GM19468 (cell line): Measurements from ENCODE around the gene MTIF2.
A peak's percentile ranks its signal among the peaks of the same experiment; 100 is the strongest.
"Not testable (repeated sequence)": the region's sequence is repeated elsewhere in the genome, so short reads cannot be mapped to it uniquely, and the experiment has no call there.

ENCODE experiments used
- ATAC-seq: cut with Tn5 transposase; IDR thresholded peaks from one replicate; pipeline ENCODE4 v1.9.1; 2021; ENCODE audit warnings: mild to moderate bottlenecking, moderate library complexity, moderate number of reproducible peaks; ENCODE audit not compliant: unreplicated experiment; ENCODE audit errors: extremely low read depth

The MTIF2 gene

GRCh38 chr2:55242617-55243016 is 26.4 kb downstream of the MTIF2 start:
- ATAC-seq = no peak

GRCh38 chr2:55241582-55241981 is 27.4 kb downstream of the MTIF2 start:
- not testable (repeated sequence) for ATAC-seq

- ATAC-seq = no peak
Observed at GRCh38 chr2:55239656-55240222, 29.3 kb downstream of the MTIF2 start.

- ATAC-seq = no peak
Observed at GRCh38 chr2:55236992-55237543, 32.0 kb downstream of the MTIF2 start.

- no peak for ATAC-seq
Observed at GRCh38 chr2:55235724-55236538, 33.1 kb downstream of the MTIF2 start.

GRCh38 chr2:55233658-55233940 is 35.4 kb downstream of the MTIF2 start:
- ATAC-seq = no peak

- no peak for ATAC-seq
Observed at GRCh38 chr2:55232863-55233657, 36.0 kb downstream of the MTIF2 start.

GRCh38 chr2:55232084-55232862 is 36.8 kb downstream of the MTIF2 start, which contains the start of the genes CLHC1 and RPS27A:
Gene CLHC1 (minus strand): TSS chr2:55232293. CDS start chr2:55222411, 9,882 bp downstream.
Gene RPS27A (plus strand): TSS chr2:55232688. CDS start chr2:55232825, 137 bp downstream.
- peak; percentile 53 for ATAC-seq

- ATAC-seq = no peak
Observed at GRCh38 chr2:55231546-55232083, 37.4 kb downstream of the MTIF2 start.

- ATAC-seq = no peak
Observed at GRCh38 chr2:55230551-55230950, 38.5 kb downstream of the MTIF2 start.

GRCh38 chr2:55229221-55229620 is 39.8 kb downstream of the MTIF2 start:
- no peak for ATAC-seq

GRCh38 chr2:55228226-55228563 is 40.8 kb downstream of the MTIF2 start:
- ATAC-seq = no peak

GRCh38 chr2:55227437-55228225 is 41.4 kb downstream of the MTIF2 start:
- ATAC-seq = not testable (repeated sequence)

GRCh38 chr2:55225481-55226020 is 43.5 kb downstream of the MTIF2 start:
- ATAC-seq = no peak

- no peak for ATAC-seq
Observed at GRCh38 chr2:55224761-55225261, 44.2 kb downstream of the MTIF2 start.

- no peak for ATAC-seq
Observed at GRCh38 chr2:55223958-55224760, 44.9 kb downstream of the MTIF2 start.

- ATAC-seq = no peak
Observed at GRCh38 chr2:55213822-55214221, 55.2 kb downstream of the MTIF2 start.

- no peak for ATAC-seq
Observed at GRCh38 chr2:55204950-55205349, 64.1 kb downstream of the MTIF2 start.
